ENCODE results near the gene UROC1.
"Not testable (repeated sequence)": the region's sequence is repeated elsewhere in the genome, so short reads cannot be mapped to it uniquely, and the experiment has no call there.

UROC1 gene

GRCh38 chr3:126537116-126537729 is 19.6 kb upstream of the UROC1 start:
- no peak for TF ChIP-seq CTCF (IDR thresholded peaks at IDR 0.05; ENCODE audit: low read depth, low read length)
- H3K4me3 ChIP-seq (ENCODE audit: low read depth, low read length), result no peak overlapping the region

DNA sequence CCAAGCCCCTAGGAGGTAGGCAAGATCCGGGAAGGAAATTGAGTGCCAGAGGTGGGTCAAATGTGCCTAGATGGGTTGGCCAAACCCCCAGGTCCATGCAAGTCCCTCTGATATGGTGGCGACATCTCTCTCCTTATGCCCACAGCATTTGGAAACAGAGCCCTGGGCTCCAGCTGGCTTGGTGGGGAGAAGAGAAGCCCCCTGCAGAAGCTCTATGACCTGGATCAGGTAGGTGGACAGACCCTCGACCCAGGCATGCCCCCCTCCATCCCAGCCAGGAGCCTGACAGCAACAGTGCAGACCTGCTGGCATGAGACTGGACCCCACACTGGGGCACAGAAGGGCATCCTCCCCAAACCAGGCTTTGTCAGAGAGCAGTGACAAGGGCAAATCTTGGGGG is 18.6 kb upstream of the UROC1 start:
- no peak overlapping the region for H3K4me3 ChIP-seq (ENCODE audit: low read depth, low read length)
- no peak for TF ChIP-seq CTCF (IDR thresholded peaks at IDR 0.05; ENCODE audit: low read depth, low read length)

GRCh38 chr3:126535636-126536035 is 18.1 kb upstream of the UROC1 start:
- no peak for TF ChIP-seq CTCF (IDR thresholded peaks at IDR 0.05; ENCODE audit: low read depth, low read length)
- no peak overlapping the region for H3K4me3 ChIP-seq (ENCODE audit: low read depth, low read length)

DNA sequence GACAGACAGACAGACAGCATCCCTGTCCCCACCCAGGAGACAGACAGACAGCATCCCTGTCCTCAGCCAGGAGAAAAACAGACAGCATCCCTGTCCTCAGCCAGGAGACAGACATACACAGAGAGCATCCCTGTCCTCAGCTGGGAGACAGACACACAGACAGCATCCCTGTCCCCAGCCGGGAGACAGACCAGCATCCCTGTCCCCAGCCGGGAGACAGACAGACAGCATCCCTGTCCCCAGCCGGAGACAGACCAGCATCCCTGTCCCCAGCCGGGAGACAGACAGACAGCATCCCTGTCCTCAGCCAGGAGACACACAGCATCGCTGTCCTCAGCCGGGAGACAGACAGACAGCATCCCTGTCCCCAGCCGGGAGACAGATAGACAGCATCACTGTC is 17.1 kb upstream of the UROC1 start:
- not testable (repeated sequence) for H3K4me3 ChIP-seq (ENCODE audit: low read depth, low read length)

DNA sequence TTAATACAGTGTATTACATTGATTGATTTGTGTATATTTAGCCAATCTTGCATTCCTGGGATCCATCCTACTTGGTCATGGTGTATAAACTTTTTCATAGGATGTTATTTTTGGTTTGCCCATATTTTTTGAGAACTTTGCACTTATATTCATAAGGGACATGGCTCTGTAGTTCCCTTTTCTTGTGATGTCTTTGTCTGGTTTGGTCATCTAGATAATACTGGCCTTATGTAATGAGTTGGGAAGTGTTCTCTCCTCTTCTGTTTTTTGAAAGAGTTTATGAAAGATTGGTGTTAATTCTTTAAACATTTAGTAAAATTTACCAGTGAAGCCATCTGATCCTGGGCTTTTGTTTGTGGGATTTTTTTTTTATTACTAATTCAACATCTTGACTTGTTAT is 15.9 kb upstream of the UROC1 start:
- H3K4me3 ChIP-seq (ENCODE audit: low read depth, low read length), result no peak overlapping the region
- no peak for TF ChIP-seq CTCF (IDR thresholded peaks at IDR 0.05; ENCODE audit: low read depth, low read length)

DNA sequence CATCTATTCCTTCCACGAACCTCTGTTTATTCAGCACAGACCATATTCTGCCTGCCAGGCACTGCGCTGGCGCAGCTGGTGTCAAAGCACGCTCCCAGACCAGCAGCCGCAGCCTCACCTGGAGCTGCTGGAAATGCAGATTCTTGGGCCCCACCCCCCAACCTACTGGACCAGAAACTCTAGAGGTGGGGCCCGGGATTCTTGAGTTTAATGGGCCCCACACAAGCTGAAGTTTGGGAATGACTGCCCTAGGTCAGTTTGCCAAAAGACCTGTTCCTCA is 13.4 kb upstream of the UROC1 start:
- no peak for TF ChIP-seq CTCF (IDR thresholded peaks at IDR 0.05; ENCODE audit: low read depth, low read length)
- H3K4me3 ChIP-seq (ENCODE audit: low read depth, low read length), result no peak overlapping the region

GRCh38 chr3:126530171-126531050 is 12.8 kb upstream of the UROC1 start:
- no peak for TF ChIP-seq CTCF (IDR thresholded peaks at IDR 0.05; ENCODE audit: low read depth, low read length)
- no peak overlapping the region for H3K4me3 ChIP-seq (ENCODE audit: low read depth, low read length)
